Neural cell (in vitro differentiated cells): ENCODE measurements around the gene CYP39A1. TPM values are rescaled to one million over a fixed set of nuclear protein-coding genes. Genes with fewer than 3 reads are reported as not detected.

Experiments used
- H2AFZ ChIP-seq: fragments of 200-600, 300-800 bp; sonication (generic), shearing (Covaris generic); 2 replicates; pipeline ENCODE4 v1.6.0; 2014; ENCODE audit warnings: low read depth, mild to moderate bottlenecking, antibody characterized with exemption, low read length, moderate library complexity
- H3F3A ChIP-seq: fragments of 200-600 bp; shearing (Covaris generic); 2 replicates; pipeline ENCODE4 v1.6.1; 2016; ENCODE audit warnings: mild to moderate bottlenecking, moderate library complexity, mixed read lengths, antibody characterized with exemption, low read length; ENCODE audit not compliant: insufficient read depth, poor library complexity, severe bottlenecking
- H3K27ac ChIP-seq: fragments of 200-600, 300-800 bp; sonication (generic), shearing (Covaris generic); 2 replicates; pipeline ENCODE4 v1.5.1; 2014; ENCODE audit warnings: mild to moderate bottlenecking, low read length, moderate library complexity
- H3K27me3 ChIP-seq: fragments of 300-800, 200-600 bp; sonication (generic), shearing (Covaris generic); 2 replicates; pipeline ENCODE4 v1.6.0; 2014; ENCODE audit warnings: mild to moderate bottlenecking, low read depth, low read length, moderate library complexity; ENCODE audit not compliant: insufficient read depth
- H3K36me3 ChIP-seq: fragments of 300-800, 200-600 bp; sonication (generic), shearing (Covaris generic); 2 replicates; pipeline ENCODE4 v1.5.1; 2014; ENCODE audit warnings: mild to moderate bottlenecking, antibody characterized with exemption, low read length, moderate library complexity; ENCODE audit not compliant: insufficient read depth
- H3K4me2 ChIP-seq: fragments of 300-800, 200-600 bp; sonication (generic), shearing (Covaris generic); 2 replicates; pipeline ENCODE4 v1.6.0; 2014; ENCODE audit warnings: mild to moderate bottlenecking, low read length
- H3K4me3 ChIP-seq: fragments of 300-800, 200-600 bp; sonication (generic), shearing (Covaris generic); 2 replicates; pipeline ENCODE4 v1.5.1; 2014; ENCODE audit warnings: mild to moderate bottlenecking, low read length, moderate library complexity
- H3K79me2 ChIP-seq: fragments of 200-600 bp; shearing (Covaris generic); replicated peaks from 2 replicates; pipeline ENCODE4 v1.6.0; 2014; ENCODE audit warnings: mild to moderate bottlenecking, low read length, moderate library complexity; ENCODE audit not compliant: insufficient read depth
- H3K9ac ChIP-seq: fragments of 300-800, 200-600 bp; sonication (generic), shearing (Covaris generic); 2 replicates; pipeline ENCODE4 v1.6.1; 2016; ENCODE audit warnings: mild to moderate bottlenecking, low read length, mixed read lengths
- H3K9me2 ChIP-seq: fragments of 200-600 bp; shearing (Covaris generic); 2 replicates; pipeline ENCODE4 v1.6.1; 2016; ENCODE audit warnings: mild to moderate bottlenecking, low read length, mixed read lengths; ENCODE audit not compliant: insufficient read depth
- H3K9me3 ChIP-seq: fragments of 200-600, 300-800 bp; sonication (generic), shearing (Covaris generic); 2 replicates; pipeline ENCODE4 v1.6.1; 2016; ENCODE audit warnings: mild to moderate bottlenecking, mixed run types, low read length, moderate library complexity, mixed read lengths
- H4K20me1 ChIP-seq: fragments of 200-600 bp; shearing (Covaris generic); 2 replicates; pipeline ENCODE4 v1.6.1; 2016; ENCODE audit warnings: mild to moderate bottlenecking, mixed run types; ENCODE audit not compliant: insufficient read depth
- EP300 ChIP-seq: fragments of 450-650 bp; conservative IDR thresholded peaks from 2 replicates; pipeline ENCODE4 v1.6.1; 2014; ENCODE audit warnings: antibody characterized with exemption, mild to moderate bottlenecking, moderate library complexity; ENCODE audit not compliant: poor library complexity, severe bottlenecking
- EZH2 ChIP-seq: fragments of 200-600, 300-800 bp; shearing (Covaris generic), sonication (generic); IDR thresholded peaks from 2 replicates; pipeline ENCODE4 v1.6.1; 2014; ENCODE audit warnings: antibody characterized with exemption, low read length, borderline replicate concordance, mild to moderate bottlenecking; ENCODE audit not compliant: insufficient read depth, poor library complexity, severe bottlenecking
- MXI1 ChIP-seq: fragments of 450-650 bp; conservative IDR thresholded peaks from 2 replicates; pipeline ENCODE4 v1.6.1; 2014; ENCODE audit warnings: antibody characterized with exemption, mild to moderate bottlenecking; ENCODE audit not compliant: poor library complexity, severe bottlenecking
- POLR2AphosphoS5 ChIP-seq: IDR thresholded peaks from 2 replicates; pipeline ENCODE4 v1.6.1; 2012
- RAD21 ChIP-seq: fragments of 450-650 bp; conservative IDR thresholded peaks from 2 replicates; pipeline ENCODE4 v1.6.1; 2014; ENCODE audit warnings: antibody characterized with exemption, mild to moderate bottlenecking, moderate library complexity
- REST ChIP-seq: IDR thresholded peaks from 2 replicates; pipeline ENCODE4 v1.6.1; 2012; ENCODE audit warnings: borderline replicate concordance
- SMC3 ChIP-seq: fragments of 450-650 bp; conservative IDR thresholded peaks from 2 replicates; pipeline ENCODE4 v1.6.1; 2014; ENCODE audit warnings: antibody characterized with exemption, mild to moderate bottlenecking, moderate library complexity; ENCODE audit not compliant: poor library complexity
- TAF1 ChIP-seq: IDR thresholded peaks from 2 replicates; pipeline ENCODE4 v1.6.1; 2012; ENCODE audit warnings: low read depth
- polyA plus RNA-seq: library from polyadenylated mRNA; depleted of rRNA; stranded (reverse); fragments of >200 nt; gene quantifications from 2 replicates; pipeline ENCODE4 v1.2.3, GENCODE V29; 2014
- TF ChIP-seq, protein P1 (sequence below): fragments of 450-650 bp; IDR thresholded peaks from 2 replicates; pipeline ENCODE4 v1.5.1; 2014; ENCODE audit warnings: antibody characterized with exemption, mild to moderate bottlenecking, moderate library complexity; ENCODE audit not compliant: poor library complexity, severe bottlenecking

Gene CYP39A1
- polyA plus RNA-seq, 1 donor from 2014 or later, result 1.4 TPM

DNA sequence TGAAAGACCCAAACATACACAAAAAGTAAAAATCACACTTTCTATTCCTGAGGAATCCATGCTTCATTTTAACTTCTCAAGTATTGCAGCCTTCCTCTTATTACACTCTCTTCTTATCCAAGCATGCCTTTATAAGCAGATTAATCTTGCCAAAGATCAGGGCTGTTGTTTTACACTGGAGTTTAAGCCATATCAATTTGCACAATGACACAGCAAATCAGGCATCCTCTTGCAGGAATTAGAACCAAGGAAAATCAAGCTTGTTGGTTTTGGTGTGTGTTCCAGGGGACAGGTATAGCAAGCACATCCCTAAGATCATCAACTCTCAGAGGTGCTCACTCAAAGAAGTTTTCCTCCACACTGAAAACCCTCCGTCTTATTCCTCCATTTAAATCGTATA lies 69.5 kb downstream of the CYP39A1 start:
- Histone ChIP-seq H3F3A (no peaks in the 10 kb centered on the region), H3K9me2 (no peaks in the 10 kb centered on the region), H3K9ac (no peak overlapping the region), H3K9me3 (peaks cover 6% of the 10 kb centered on the region), H3K79me2 (no peaks in the 10 kb centered on the region), H3K27ac (no peak overlapping the region), H3K27me3 (no peaks in the 10 kb centered on the region), H3K4me3 (no peak overlapping the region), H3K4me2 (no peak overlapping the region), H2AFZ (no peak overlapping the region), H4K20me1 (no peaks in the 10 kb centered on the region), H3K36me3 (no peaks in the 10 kb centered on the region)
- no peak for TF ChIP-seq POLR2AphosphoS5
- TF ChIP-seq, protein P1, sequence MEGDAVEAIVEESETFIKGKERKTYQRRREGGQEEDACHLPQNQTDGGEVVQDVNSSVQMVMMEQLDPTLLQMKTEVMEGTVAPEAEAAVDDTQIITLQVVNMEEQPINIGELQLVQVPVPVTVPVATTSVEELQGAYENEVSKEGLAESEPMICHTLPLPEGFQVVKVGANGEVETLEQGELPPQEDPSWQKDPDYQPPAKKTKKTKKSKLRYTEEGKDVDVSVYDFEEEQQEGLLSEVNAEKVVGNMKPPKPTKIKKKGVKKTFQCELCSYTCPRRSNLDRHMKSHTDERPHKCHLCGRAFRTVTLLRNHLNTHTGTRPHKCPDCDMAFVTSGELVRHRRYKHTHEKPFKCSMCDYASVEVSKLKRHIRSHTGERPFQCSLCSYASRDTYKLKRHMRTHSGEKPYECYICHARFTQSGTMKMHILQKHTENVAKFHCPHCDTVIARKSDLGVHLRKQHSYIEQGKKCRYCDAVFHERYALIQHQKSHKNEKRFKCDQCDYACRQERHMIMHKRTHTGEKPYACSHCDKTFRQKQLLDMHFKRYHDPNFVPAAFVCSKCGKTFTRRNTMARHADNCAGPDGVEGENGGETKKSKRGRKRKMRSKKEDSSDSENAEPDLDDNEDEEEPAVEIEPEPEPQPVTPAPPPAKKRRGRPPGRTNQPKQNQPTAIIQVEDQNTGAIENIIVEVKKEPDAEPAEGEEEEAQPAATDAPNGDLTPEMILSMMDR, result no peak
- no peak for TF ChIP-seq MXI1
- TF ChIP-seq TAF1, result no peak
- TF ChIP-seq SMC3, result no peak

- no peaks in the 10 kb centered on the region for H4K20me1 ChIP-seq
- no peaks in the 10 kb centered on the region for H3K79me2 ChIP-seq
- no peaks in the 10 kb centered on the region for H3F3A ChIP-seq
- H3K9ac ChIP-seq, result no peak overlapping the region
- TF ChIP-seq, protein P1, result no peak
- TF ChIP-seq REST (no peak), RAD21 (no peak), MXI1 (no peak), TAF1 (no peak), EZH2 (no peak), SMC3 (no peak), POLR2AphosphoS5 (no peak), EP300 (no peak)
- H2AFZ ChIP-seq, result no peak overlapping the region
- H3K9me3 ChIP-seq, result peaks cover 6% of the 10 kb centered on the region
- no peak overlapping the region for H3K4me3 ChIP-seq
- no peak overlapping the region for H3K27ac ChIP-seq
- H3K4me2 ChIP-seq, result no peak overlapping the region
- H3K27me3 ChIP-seq, result no peaks in the 10 kb centered on the region
- H3K36me3 ChIP-seq, result no peaks in the 10 kb centered on the region
- no peaks in the 10 kb centered on the region for H3K9me2 ChIP-seq
Measured at GRCh38 chr6:46581459-46582177, 71.0 kb downstream of the CYP39A1 start.
